GM20431 (cell line): ENCODE measurements around the gene TMEM130.
"Not testable (repeated sequence)": the region's sequence is repeated elsewhere in the genome, so short reads cannot be mapped to it uniquely, and the experiment has no call there.

Experiments
- in situ Hi-C: fragments of 300-500 bp; cut with MseI, MboI; formaldehyde crosslinking; loops from one replicate; pipeline ENCODE4 v1.15.0; 2020; ENCODE audit warnings: low sequenced_read_pairs; ENCODE audit not compliant: unreplicated experiment

TMEM130 gene

DNA sequence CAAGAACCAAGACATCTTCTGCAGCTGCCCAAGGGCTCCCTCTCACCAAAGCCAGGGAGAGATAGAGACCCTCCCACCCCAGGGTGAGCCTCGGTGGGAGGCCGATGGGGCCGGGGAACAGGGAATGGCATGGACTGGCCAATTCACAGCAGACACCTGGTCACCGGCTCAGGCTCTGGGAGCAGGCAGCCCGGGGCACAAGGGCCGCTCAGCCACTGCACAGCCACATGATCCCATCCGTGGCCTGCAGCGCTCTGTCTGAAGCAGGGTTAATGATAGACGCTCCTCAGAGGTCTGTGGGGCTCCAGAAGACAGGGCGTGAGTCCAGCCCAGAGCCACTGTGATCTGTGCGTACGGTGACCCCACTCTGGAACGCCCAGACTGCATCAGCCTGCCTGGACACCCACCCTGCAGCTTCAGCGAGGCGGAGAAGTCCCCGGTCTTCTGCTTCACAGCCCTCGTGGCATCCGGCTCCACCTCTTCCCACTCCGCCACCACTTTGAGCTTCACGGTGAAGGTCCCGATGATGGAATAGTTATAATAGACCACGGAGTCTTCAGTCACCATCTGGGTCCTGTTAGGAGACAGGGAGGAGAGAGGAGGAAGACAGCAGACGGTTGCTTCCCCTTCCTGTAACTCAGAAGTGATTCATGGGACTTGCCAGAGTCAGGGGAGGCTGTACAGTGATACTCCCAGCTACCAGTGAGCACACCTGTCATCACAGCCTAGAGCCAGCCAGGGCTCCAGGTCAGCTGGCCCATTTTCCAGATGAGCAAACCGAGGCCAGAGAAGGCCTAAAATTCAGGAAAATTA is 14.0 kb downstream of the TMEM130 start:
- in situ Hi-C loops, result no loop called here

DNA sequence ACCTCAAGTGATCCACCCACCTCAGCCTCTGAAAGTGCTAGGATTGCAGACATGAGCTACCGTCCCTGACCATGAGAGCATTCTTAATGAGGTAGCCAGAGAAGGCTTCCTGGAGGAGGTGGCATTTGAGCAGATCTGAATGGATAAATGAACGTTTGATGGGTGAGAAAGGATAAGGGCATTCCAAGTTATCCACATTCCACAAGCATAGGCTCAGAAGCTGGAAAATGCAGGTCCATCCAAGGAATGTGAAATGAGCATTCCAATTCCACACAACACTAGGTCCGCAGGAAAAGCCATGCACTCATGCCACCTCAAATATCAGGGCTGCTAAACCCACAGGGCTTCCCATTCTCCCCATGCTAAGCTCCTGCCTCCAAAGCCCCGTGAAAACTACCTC is 17.0 kb downstream of the TMEM130 start:
- in situ Hi-C loops, result no loop called here

DNA sequence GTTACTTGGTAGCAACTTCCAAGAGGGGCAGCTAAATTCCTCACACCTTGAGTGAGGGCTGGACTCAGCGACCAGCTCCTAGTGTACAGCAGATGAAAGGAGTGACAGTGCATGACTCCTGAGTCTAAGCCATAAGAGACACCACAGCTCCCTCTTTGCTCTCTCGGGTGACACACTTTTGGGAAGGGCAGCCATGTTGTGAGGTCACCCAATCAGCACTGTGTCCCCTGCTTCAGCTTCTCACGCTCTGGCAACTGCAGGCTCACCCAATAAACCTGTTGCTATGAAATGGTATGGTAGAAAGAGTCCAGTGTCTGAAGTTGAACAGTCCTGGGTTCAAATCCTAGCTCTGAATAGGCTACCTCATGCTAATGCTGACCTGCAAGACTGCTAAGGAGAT is 20.9 kb downstream of the TMEM130 start:
- in situ Hi-C loops, result no loop called here

DNA sequence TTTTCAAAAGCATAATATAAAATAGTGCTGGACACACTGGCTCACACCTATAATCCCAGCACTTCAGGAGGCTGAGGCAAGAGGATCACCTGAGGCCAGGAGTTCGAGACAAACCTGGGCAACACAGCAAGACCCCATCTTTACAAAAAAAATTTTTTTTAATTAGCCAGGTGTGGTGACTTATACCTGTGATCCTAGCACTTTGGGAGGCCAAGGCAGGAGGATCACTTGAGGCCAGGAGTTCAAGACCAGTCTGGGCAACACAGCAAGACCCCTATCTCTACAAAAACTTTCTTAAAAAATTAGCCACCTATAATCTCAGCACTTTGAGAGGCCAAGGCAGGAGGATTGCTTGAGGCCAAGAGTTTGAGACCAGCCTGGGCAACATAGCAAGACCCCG is 27.3 kb downstream of the TMEM130 start:
- in situ Hi-C loops, result not testable (repeated sequence)

DNA sequence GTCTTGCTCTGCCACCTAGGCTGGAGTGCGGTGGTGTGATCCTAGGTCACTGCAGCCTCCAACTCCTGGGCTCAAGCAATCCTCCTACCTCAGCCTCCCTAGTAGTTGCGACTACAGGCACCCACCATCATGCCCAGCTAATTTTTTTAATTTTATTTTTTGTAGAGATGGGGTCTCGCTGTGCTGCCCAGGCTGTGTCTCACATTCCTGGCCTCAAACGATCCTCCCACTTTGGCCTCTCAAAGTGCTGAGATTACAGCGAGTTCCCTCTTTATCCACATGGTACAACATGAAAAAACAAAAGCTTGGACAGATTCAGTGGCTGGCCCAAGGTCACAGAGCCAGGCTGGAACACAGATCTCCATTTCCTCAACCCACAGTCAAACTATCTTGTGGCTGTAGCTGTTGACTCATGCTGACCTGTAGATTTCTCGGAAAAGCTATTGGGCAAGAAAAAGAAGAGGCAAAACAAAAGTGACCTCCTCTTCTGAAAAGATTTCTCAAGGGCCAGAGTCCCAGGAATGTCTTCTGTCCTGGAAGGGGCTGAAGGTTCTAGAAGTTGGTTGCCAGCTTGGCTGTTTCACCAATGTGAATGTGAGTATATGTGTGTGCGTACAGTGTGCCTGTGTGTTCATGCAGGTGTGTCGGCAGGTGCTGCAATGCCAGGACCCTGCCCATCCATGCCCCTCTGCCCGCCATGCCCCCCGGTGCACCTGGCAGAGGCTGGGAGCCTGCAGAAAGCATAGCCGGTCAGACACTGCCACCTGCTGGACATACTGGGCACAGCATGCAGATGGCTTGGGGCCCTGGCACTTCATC is 28.4 kb downstream of the TMEM130 start:
- in situ Hi-C loops, result no loop called here

DNA sequence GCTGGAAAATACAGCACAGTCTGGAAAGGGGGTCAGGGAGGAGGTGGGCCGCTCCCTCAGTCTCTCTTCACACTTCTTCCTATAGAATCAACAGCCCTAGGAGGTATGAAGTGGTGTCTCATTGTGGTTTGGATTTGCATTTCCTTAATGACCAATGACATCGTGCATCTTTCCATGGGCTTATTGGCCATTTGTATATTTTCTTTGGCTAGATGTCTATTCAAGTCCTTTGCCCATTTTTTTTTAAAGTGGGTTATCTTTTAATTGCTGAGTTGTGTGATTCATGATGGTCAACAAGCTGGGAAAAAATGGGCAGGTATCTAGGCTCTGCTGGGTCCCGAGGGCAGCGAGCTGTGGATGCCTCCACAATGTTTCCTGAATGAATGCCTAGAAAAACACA is 29.1 kb downstream of the TMEM130 start:
- in situ Hi-C loops, result no loop called here

DNA sequence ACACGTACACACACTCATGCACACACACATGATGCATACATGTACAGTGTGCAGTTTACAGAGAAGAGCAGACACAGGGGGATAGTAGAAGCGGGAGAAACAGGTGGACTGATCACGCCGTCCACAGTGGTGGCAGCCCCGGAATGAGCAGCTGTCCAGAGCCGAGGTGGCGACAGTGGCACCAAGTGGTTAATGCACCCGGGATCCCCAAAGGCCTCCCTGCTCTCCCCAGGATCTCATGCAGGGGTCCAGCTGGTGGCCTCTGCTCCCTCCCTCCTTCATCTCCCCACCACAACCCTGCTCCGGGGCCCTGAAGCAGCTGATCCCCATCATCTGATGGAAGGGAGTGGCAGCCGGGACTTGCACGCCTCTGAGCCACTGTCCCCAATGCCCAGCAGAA is 29.7 kb downstream of the TMEM130 start:
- in situ Hi-C loops, result no loop called here

DNA sequence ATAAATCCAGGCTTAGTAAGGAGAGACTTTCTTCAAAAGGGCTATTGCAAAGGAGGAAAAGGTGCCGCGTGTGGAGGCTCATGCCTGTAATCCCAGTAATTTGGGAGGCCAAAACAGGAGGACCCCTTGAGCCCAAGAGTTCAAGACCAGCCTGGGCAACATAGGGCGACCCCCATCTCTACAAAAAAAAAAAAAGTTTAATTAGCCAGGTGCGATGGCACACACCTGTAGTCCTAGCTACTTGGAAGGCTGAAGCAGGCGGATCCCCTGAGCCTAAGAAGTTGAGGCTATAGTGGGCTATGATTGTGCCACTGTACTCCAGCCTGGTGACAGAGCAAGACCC is 32.2 kb downstream of the TMEM130 start:
- in situ Hi-C loops, result loop anchor here (10.0 kb wide), 2 partner anchors 93 to 403 kb away; no protein-coding TSS in a partner anchor

DNA sequence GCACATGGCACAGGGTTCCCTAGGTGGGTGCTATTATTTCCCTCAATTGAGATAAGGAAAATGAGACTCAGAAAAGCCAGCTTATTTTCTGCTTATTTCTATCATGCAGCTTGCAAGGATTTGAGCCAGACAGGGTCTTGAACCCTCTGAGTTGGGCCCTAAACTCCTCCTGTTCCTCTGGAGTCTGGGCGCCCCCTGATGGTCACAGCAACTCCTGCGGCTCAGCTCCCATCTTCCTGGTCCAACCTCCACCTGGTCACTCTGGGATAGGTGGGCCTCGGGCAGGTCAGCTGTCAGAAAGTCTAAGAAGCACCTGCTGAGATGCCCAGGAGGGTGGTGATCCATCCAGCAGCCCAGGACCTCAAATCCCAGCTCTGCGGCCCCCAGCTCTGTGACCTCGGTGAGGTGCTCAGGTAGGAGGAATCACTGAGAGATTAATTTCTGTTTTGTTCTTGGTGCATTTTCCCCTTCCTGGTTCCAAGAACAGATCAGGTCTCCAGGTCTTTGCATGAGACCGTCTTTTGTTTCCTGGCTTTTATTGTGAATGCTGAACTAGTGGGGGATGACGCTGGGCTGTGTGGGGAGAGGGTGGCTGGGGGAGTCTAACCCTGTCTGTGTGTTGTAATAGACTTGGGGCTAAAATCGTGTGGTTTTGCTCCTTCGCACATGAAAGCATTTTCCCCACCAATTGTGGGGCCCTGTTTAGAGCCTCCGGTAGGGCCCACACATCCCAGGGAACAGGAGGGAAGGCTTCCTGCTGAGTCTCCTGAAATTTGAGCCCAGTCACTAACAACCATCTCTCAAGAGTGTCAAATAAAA is 32.8 kb downstream of the TMEM130 start:
- in situ Hi-C loops, result loop anchor here (10.0 kb wide), 2 partner anchors 92 to 402 kb away; no protein-coding TSS in a partner anchor

DNA sequence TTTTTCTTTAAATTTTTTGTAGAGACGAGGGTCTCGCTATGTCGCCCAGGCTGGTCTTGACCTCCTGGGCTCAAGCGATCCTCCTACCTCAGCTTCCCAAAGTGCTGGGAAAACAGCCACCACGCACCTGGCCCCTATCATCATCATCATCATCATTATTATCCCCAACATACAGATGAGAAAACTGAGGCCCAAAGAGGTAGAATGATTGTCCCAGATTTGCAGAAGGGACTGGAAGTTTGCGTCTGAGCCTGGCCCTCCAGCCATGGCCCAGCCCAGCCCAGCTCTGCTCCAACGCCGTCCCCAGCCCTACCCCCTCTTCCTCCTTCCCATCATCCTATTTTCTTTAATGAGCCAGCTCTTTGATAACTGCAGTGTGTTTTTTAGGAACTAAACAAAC is 34.9 kb downstream of the TMEM130 start:
- in situ Hi-C loops, result loop anchor here (10.0 kb wide), 2 partner anchors 90 to 400 kb away; no protein-coding TSS in a partner anchor

DNA sequence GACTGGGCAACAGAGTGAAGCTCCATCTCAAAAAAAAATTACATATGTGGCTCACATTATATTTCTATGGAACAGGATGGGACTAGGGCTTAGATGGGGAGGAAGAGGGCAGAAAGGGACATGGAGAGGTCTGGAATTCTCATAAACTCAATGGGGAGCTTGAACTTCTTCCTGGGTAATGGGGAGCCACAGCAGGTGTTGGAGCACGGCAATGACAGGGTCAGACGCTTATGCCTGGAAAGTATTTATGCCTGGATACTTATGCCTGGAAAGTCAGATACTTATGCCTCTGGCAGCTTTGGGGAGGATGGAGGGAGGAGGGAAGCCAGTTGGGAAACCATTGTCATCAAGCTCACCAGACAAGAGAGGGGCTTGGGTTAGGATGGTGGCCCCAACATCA is 36.8 kb downstream of the TMEM130 start:
- in situ Hi-C loops, result loop anchor here (10.0 kb wide), 2 partner anchors 88 to 398 kb away; no protein-coding TSS in a partner anchor

DNA sequence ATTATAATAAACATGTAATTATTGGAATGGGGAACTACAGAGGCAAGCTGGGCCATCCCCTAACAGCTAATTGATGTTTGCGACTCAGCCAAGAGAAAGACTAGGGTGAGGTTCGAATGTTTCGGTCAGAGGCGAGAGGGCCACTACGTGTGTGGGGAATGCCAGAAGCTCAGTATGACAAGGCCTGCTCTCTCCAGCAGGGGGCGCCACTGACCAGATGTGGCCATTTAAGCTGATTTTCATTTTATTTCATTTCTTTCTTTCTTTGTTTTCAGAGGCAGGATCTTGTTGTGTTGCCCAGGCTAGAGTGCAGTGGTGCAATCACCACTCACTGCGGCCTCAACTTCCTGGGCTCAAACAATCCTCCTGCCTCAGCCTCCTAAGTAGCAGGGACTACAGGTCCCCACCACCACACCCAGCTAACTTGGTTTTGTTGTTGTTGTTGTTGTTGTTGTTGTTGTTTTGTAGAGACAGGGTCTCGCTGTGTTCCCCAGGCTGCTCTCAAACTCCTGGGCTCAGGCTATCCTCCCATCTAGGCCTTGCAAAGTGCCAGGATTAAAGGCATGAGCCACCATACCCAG is 38.1 kb downstream of the TMEM130 start:
- in situ Hi-C loops, result loop anchor here (10.0 kb wide), 2 partner anchors 87 to 397 kb away; no protein-coding TSS in a partner anchor

DNA sequence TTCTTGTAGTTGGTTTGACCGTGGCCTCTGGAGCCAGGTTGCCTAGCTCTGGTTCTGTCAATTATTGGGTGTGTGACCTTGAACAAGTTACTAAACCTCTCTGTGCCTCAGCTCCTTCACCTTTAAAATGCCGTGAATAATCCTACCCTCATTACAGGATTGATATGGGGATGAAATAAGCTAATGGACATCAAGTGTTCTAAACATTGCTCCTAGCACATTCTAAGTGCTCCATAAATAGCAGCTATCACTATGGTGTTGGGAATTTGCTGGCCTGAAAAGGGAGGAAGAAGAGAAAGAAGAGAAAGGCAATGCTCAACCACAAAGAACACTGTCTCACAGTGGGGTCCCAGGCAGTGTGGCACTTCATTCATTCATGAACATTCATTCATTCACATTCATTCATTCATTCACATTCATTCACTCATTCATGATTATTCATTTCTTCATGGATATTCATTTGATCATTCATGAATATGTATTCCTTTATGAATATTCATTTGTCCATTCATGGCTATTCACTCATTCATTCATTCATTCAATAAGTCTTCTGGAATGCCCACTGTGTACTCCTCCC is 38.8 kb downstream of the TMEM130 start:
- in situ Hi-C loops, result loop anchor here (10.0 kb wide), 2 partner anchors 86 to 396 kb away; no protein-coding TSS in a partner anchor

DNA sequence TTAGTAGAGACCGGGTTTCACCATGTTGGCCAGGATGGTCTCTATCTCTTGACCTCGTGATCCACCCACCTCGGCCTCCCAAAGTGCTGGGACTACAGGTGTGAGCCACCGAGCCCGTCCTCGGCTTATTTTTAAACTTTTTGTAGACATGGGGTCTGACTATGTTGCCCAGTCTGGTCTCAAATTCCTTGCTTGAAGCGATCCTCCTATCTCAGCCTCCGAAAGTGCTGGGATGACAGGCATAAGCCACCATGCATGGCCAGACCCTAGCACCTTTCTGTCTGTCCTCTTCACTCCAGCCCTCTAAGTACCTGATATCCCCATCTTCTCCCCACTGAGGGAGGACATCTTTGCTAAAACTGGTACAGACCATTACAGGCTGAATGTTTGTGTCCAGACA is 41.4 kb downstream of the TMEM130 start:
- in situ Hi-C loops, result no loop called here

DNA sequence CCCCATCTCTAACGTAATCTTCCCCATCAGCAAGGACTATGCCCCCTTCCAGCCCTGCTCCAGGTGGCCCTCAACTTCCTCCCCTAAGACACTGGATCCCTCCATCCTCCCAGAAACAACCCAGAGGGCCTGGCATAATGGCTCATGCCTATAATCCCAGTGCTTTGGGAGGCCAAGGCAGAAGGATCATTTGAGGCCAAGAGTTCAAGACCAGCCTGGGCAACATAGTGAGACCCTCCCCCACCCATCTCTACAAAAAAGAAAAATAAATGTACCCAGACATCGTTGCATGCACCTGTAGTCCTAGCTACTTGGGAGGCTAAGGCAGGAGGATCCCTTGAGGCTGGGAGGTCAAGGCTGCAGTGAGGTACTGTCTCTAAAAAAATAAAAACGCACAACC is 42.6 kb downstream of the TMEM130 start:
- in situ Hi-C loops, result no loop called here

DNA sequence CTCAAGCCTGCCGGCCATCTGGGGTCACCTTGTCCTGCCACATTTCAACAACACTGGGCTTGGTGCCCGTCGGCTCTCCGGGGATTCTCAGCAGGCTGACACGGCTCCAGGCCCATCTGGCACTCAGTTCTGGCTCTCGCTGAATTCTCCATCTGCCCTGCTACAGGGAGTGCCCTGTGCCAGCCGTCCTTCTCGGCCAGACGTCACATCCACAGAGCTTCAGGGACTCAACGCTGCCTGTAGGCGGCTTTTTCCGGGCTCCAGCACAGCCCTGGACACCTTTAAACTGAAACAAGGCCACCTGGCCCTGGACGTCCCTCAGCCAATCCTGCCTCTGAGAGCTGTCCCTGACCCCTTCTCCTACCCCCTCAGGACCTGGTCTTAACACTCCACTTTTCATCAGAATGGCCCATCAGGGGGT is 43.0 kb downstream of the TMEM130 start:
- in situ Hi-C loops, result no loop called here

DNA sequence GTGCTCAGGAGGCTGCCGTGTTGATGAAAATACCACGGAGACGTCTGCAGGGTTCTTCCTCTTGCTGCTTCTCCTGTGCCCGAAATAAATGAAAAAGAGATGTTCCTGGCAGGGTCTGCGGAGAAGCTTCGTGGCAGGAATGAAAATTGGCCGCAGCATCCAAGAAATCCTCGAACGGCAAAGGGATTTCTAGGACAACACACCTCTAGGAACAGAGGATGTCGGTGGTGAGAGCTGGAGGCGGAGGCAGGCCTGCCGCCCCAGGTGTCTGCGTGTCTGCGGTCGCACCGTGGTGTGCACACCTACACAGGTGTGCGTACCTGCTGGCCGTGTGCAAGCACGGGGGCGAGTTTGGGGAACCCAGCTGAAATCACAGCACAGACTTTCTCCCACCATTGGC is 43.4 kb downstream of the TMEM130 start:
- in situ Hi-C loops, result no loop called here

DNA sequence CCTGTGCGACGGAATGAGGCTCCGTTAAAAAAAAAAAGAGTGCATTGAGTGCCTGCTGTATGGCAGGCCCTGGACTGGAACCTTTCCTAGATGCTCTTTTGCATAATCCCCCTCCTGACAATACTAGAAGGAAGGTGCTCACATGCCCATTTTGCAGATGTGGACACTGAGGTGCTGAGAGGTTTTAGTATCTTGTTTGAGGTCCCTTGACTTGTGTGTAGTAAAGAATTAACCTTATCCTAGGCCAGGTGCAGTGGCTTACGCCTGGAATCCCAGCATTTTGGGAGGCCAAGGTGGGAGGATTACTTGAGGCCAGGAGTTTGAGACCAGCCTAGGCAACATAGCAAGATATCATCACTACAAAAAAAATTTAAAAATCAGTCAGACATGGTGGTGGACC is 46.6 kb downstream of the TMEM130 start:
- in situ Hi-C loops, result no loop called here

DNA sequence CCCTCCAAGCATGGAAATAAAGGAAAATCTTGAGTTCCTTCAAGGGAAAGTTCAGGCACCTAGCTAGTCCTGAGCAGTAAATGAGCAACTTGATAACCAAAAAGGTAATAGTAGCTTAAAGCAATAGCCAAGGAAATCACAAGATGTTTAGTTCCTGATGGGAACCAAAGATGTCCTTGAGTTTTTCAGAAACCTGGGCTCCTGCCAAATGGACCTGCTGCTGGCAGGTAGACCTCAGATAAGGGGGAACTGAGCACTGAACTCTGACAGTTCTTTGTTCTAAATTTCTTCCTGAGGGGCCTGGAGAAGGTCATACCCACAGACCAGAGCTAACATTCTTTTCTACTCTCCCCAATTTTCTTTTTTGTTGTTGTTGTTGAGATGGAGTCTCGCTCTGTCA is 48.5 kb downstream of the TMEM130 start:
- in situ Hi-C loops, result no loop called here
